HCT116 (cell line): Measurements from ENCODE around the gene SEMA6D. TPM values are rescaled to one million over a fixed set of nuclear protein-coding genes. Genes with fewer than 3 reads are reported as not detected.

Experiments used
- ATAC-seq: fragments of 200-7000 bp; cut with Tn5 transposase; 2 replicates; pipeline ENCODE4 v1.9.1; 2020; ENCODE audit warnings: mild to moderate bottlenecking, moderate library complexity
- BruUV-seq: library from RNA; stranded (reverse); fragments of 400-500 nt; replicated peaks from 2 replicates; lab custom pipeline; 2021; lab: Mats Ljungman, UMichigan
- CTCF ChIA-PET: fragments of 300-600 bp; sonication (Branson Sonifier 250); formaldehyde crosslinking; loops from one replicate; lab custom pipeline; 2021; ENCODE audit warnings: antibody characterized with exemption; lab: Charles Lee
- POLR2A ChIA-PET: fragments of 300-600, 350-600 bp; sonication (Branson Sonifier 250); formaldehyde crosslinking; loops from one replicate; lab custom pipeline; 2021; ENCODE audit warnings: antibody characterized with exemption; lab: Charles Lee
- RAD21 ChIA-PET, 2 experiments: fragments of 300-600 bp; sonication (Branson Sonifier 250); formaldehyde crosslinking; loops; one replicate each; lab custom pipeline; 2023; ENCODE audit warnings: low total read pairs in 2 of 2; ENCODE audit not compliant: uncharacterized antibody in 2 of 2, unreplicated experiment in 2 of 2, low non-redundant PET in 1 of 2; lab: Charles Lee
- DNase-seq: peaks from one replicate; pipeline ENCODE4 v3.0.0-alpha.2; 2010; ENCODE audit warnings: low read depth, low spot score
- H2AFZ ChIP-seq: fragments of 200-600 bp; shearing (Covaris generic), sonication (generic); 2 replicates; pipeline ENCODE4 v1.6.1; 2017; ENCODE audit warnings: low read depth, mixed run types, mixed read lengths, antibody characterized with exemption, low read length; ENCODE audit not compliant: poor library complexity, severe bottlenecking
- H3K27ac ChIP-seq: 2 replicates; pipeline ENCODE4 v1.5.1; 2012; ENCODE audit warnings: low read depth, low read length
- H3K27me3 ChIP-seq: fragments of 200-600 bp; sonication (generic); 2 replicates; pipeline ENCODE4 v1.6.1; 2016; ENCODE audit warnings: mixed run types, low read length, mixed read lengths; ENCODE audit not compliant: insufficient read depth
- H3K36me3 ChIP-seq, 2 experiments: fragments of 200-500 bp in 1 of 2; fragments of 200-600 bp in 1 of 2; sonication (Bioruptor generic) in 1 of 2; sonication (generic) in 1 of 2; 2 replicates each; pipeline versions ENCODE4 v1.5.1 to v1.6.1; 2014 to 2016; ENCODE audit warnings: low read length in 2 of 2, inconsistent platforms in 1 of 2, mixed read lengths in 1 of 2, mixed run types in 1 of 2; ENCODE audit not compliant: insufficient read depth in 2 of 2, control insufficient read depth in 1 of 2
- H3K4me1 ChIP-seq, 2 experiments: fragments of 200-600 bp in 1 of 2; sonication (generic) in 1 of 2; 2 replicates each; pipeline versions ENCODE4 v1.5.1 to v1.6.1; 2012 to 2017; ENCODE audit warnings: low read length in 2 of 2, inconsistent platforms in 1 of 2, mild to moderate bottlenecking in 1 of 2, mixed read lengths in 1 of 2, mixed run types in 1 of 2, moderate library complexity in 1 of 2; ENCODE audit not compliant: insufficient read depth in 2 of 2, control insufficient read depth in 1 of 2
- H3K4me2 ChIP-seq: fragments of 200-600 bp; sonication (generic); 2 replicates; pipeline ENCODE4 v1.6.1; 2017; ENCODE audit warnings: mixed run types, low read length, mixed read lengths
- H3K4me3 ChIP-seq, 2 experiments: fragments of 200-600 bp in 1 of 2; sonication (generic) in 1 of 2; replicated peaks in 1 of 2; 2 replicates each; pipeline ENCODE4 v1.5.1; 2011 to 2016; ENCODE audit warnings: low read length in 2 of 2, control low read depth in 1 of 2, low read depth in 1 of 2, mild to moderate bottlenecking in 1 of 2, mixed read lengths in 1 of 2, mixed run types in 1 of 2
- H3K79me2 ChIP-seq: fragments of 200-600 bp; sonication (generic); 2 replicates; pipeline ENCODE4 v1.6.1; 2017; ENCODE audit warnings: mild to moderate bottlenecking, mixed run types, low read length, moderate library complexity, mixed read lengths; ENCODE audit not compliant: insufficient read depth
- H3K9ac ChIP-seq: fragments of 200-600 bp; sonication (generic); 2 replicates; pipeline ENCODE4 v1.6.1; 2016; ENCODE audit warnings: low read length, mixed read lengths
- H3K9me2 ChIP-seq: fragments of 200-600 bp; sonication (generic), shearing (Covaris generic); 2 replicates; pipeline ENCODE4 v1.6.1; 2017; ENCODE audit warnings: mixed run types, mild to moderate bottlenecking, moderate library complexity; ENCODE audit not compliant: insufficient read depth
- H3K9me3 ChIP-seq, 2 experiments: fragments of 200-500 bp in 1 of 2; fragments of 200-600 bp in 1 of 2; sonication (Bioruptor generic) in 1 of 2; sonication (generic) in 1 of 2; 2 replicates each; pipeline ENCODE4 v1.6.1; 2014 to 2017; ENCODE audit warnings: low read length in 2 of 2, mixed read lengths in 2 of 2, inconsistent platforms in 1 of 2, low read depth in 1 of 2, mild to moderate bottlenecking in 1 of 2, mixed run types in 1 of 2, moderate library complexity in 1 of 2; ENCODE audit not compliant: control insufficient read depth in 1 of 2, insufficient read depth in 1 of 2
- H4K20me1 ChIP-seq: fragments of 200-600 bp; sonication (generic), shearing (Covaris generic); 2 replicates; pipeline ENCODE4 v1.6.1; 2017; ENCODE audit warnings: mixed run types, mild to moderate bottlenecking, moderate library complexity; ENCODE audit not compliant: insufficient read depth
- CBX3 ChIP-seq: IDR thresholded peaks from 2 replicates; pipeline ENCODE4 v1.6.1; 2012; ENCODE audit warnings: low read depth
- CEBPB ChIP-seq: IDR thresholded peaks from 2 replicates; pipeline ENCODE4 v1.6.1; 2012; ENCODE audit warnings: low read depth
- EZH2 ChIP-seq: fragments of 200-600 bp; sonication (generic); IDR thresholded peaks from 2 replicates; pipeline ENCODE4 v1.6.1; 2017; ENCODE audit warnings: antibody characterized with exemption, mixed run types
- EZH2phosphoT487 ChIP-seq: fragments of 200-600 bp; IDR thresholded peaks from 2 replicates; pipeline ENCODE4 v1.6.1; 2018; ENCODE audit warnings: antibody characterized with exemption, borderline replicate concordance
- FOSL1 ChIP-seq: IDR thresholded peaks from 2 replicates; pipeline ENCODE4 v1.6.1; 2012; ENCODE audit warnings: low read depth
- JUND ChIP-seq: IDR thresholded peaks from 2 replicates; pipeline ENCODE4 v1.6.1; 2012
- POLR2A ChIP-seq: IDR thresholded peaks from 2 replicates; pipeline ENCODE4 v1.7.0; 2011; ENCODE audit warnings: borderline replicate concordance; ENCODE audit not compliant: insufficient read depth, insufficient read length; ENCODE audit errors: extremely low read depth
- POLR2AphosphoS5 ChIP-seq: IDR thresholded peaks from 2 replicates; pipeline ENCODE4 v1.6.1; 2011; ENCODE audit warnings: mild to moderate bottlenecking, low read depth, low read length, moderate library complexity
- SIN3A ChIP-seq: IDR thresholded peaks from 2 replicates; pipeline ENCODE4 v1.6.1; 2012; ENCODE audit warnings: low read depth
- SP1 ChIP-seq: IDR thresholded peaks from 2 replicates; pipeline ENCODE4 v1.6.1; 2012; ENCODE audit warnings: low read depth
- ZFX ChIP-seq: fragments of 450-650 bp; IDR thresholded peaks from 2 replicates; pipeline ENCODE4 v1.6.1; 2017
- intact Hi-C: fragments of 100-400 bp; cut with micrococcal nuclease; formaldehyde crosslinking; loops from 2 replicates; pipeline ENCODE4 v1.10.0; 2022
- total RNA-seq: library from RNA; stranded (reverse); gene quantifications from one replicate; pipeline ENCODE4 v1.2.1, GENCODE V29; 2021; ENCODE audit not compliant: unreplicated experiment
- TF ChIP-seq, protein P1 (sequence below), 3 experiments: fragments of 200-600 bp in 1 of 3; sonication (generic) in 1 of 3; IDR thresholded peaks in 2 of 3; conservative IDR thresholded peaks in 1 of 3; 2 replicates each; pipeline ENCODE4 v1.5.1; 2012 to 2017; ENCODE audit warnings: low read depth in 2 of 3, low read length in 2 of 3, antibody characterized with exemption in 1 of 3, borderline replicate concordance in 1 of 3, control low read depth in 1 of 3, mild to moderate bottlenecking in 1 of 3, mixed read lengths in 1 of 3, mixed run types in 1 of 3, moderate library complexity in 1 of 3; ENCODE audit not compliant: insufficient read depth in 1 of 3
- TF ChIP-seq, protein P2 (sequence below): IDR thresholded peaks from 2 replicates; pipeline ENCODE4 v1.6.1; 2012

SEMA6D gene
- total RNA-seq, 1 experiment from 2014 or later: 0.02 TPM

DNA sequence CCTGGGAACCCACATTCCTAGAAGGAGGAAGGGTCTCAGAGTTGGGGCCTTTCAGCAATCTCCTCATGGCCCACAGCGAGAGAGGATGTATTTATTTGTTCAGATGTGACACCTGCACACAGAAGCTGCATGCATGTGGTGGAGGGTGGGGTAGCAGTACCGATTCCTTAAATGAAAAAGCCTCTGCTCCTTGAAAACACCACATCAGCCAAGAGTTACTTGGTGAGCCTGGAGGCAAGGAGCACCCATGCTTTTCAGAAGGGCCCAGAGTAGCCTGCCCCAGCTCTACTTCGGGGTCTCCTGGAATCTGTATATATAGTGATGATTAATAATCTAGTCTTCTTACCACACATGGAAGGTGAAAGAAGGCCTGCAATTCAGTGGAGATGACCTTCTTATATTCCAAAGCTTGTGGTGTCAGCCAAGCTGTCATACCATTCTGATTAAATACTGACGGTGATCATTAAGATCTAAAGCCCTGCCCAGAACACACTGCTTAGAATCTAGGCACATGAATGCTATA is 33.5 kb downstream of the SEMA6D start:
- no peak for TF ChIP-seq SP1
- TF ChIP-seq, protein P1, sequence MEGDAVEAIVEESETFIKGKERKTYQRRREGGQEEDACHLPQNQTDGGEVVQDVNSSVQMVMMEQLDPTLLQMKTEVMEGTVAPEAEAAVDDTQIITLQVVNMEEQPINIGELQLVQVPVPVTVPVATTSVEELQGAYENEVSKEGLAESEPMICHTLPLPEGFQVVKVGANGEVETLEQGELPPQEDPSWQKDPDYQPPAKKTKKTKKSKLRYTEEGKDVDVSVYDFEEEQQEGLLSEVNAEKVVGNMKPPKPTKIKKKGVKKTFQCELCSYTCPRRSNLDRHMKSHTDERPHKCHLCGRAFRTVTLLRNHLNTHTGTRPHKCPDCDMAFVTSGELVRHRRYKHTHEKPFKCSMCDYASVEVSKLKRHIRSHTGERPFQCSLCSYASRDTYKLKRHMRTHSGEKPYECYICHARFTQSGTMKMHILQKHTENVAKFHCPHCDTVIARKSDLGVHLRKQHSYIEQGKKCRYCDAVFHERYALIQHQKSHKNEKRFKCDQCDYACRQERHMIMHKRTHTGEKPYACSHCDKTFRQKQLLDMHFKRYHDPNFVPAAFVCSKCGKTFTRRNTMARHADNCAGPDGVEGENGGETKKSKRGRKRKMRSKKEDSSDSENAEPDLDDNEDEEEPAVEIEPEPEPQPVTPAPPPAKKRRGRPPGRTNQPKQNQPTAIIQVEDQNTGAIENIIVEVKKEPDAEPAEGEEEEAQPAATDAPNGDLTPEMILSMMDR (IDR thresholded peaks at IDR 0.05 in 2 of 3, conservative IDR thresholded peaks at IDR 0.05 in 1 of 3; ENCODE audit: borderline replicate concordance in 1 of 3, insufficient read depth in 1 of 3, low read depth in 2 of 3, low read length in 2 of 3): no peak
- TF ChIP-seq CEBPB: no peak
- no peak for TF ChIP-seq ZFX
- no peak for TF ChIP-seq EZH2
- no peak for TF ChIP-seq EZH2phosphoT487
- no peak for TF ChIP-seq POLR2A
- TF ChIP-seq FOSL1: no peak
- intact Hi-C loops: no loop called here
- H3K4me2 ChIP-seq: no peak overlapping the region
- no peak overlapping the region for H3K27ac ChIP-seq
- no peak overlapping the region for H3K4me3 ChIP-seq
- DNase-seq (no peak), ATAC-seq (no peak)
- RAD21 ChIA-PET: no interaction called here
- no peak overlapping the region for H2AFZ ChIP-seq
- peaks cover 15 to 40% of the 10 kb centered on the region in 2 experiments; a peak in 2 of 4 replicates for H3K9me3 ChIP-seq
- no peaks in the 10 kb centered on the region for H3K36me3 ChIP-seq
- no TSS peak for BruUV-seq
- H3K27me3 ChIP-seq: no peaks in the 10 kb centered on the region
- no peaks in the 10 kb centered on the region for H3K9me2 ChIP-seq
- no peaks in the 10 kb centered on the region for H3K4me1 ChIP-seq
- CTCF ChIA-PET: no interaction called here
- H3K79me2 ChIP-seq: no peaks in the 10 kb centered on the region
- no peaks in the 10 kb centered on the region for H4K20me1 ChIP-seq
- POLR2A ChIA-PET: no interaction called here
- H3K9ac ChIP-seq: no peak overlapping the region

DNA sequence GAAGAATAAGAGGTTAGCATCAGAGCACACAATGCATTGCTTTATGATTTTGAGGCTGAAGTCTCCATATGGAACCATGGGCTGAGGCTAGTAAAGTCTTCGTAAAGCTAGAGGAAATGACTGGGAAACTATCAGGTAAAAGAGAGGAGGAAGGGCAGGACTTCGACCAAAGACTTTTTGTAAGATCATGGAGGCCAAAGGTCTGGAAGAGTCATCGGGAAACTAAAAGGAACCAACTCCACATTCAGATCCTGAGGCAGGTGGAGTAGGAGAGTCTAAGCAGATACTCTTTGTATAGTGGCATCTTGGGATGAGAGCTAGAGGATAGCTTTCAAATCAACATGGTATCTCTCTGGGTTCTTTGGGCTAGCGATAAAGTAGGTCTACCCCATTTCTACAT is 36.3 kb downstream of the SEMA6D start:
- no peak for DNase-seq

More for the DNA sequence above, 36.3 kb downstream of the SEMA6D start:
- Histone ChIP-seq H3K4me1 (no peaks in the 10 kb centered on the region), H3K9ac (no peak overlapping the region), H3K27me3 (no peaks in the 10 kb centered on the region), H3K27ac (no peak overlapping the region), H3K4me3 (no peak overlapping the region), H3K9me2 (no peaks in the 10 kb centered on the region), H4K20me1 (no peaks in the 10 kb centered on the region), H3K36me3 (no peaks in the 10 kb centered on the region), H3K79me2 (no peaks in the 10 kb centered on the region), H3K4me2 (no peak overlapping the region), H2AFZ (no peak overlapping the region), H3K9me3 (peaks cover 15 to 34% of the 10 kb centered on the region in 2 experiments; a peak in 2 of 4 replicates)
- no peak for ATAC-seq
- BruUV-seq: no TSS peak
- TF ChIP-seq, protein P1 (IDR thresholded peaks at IDR 0.05 in 2 of 3, conservative IDR thresholded peaks at IDR 0.05 in 1 of 3; ENCODE audit: borderline replicate concordance in 1 of 3, insufficient read depth in 1 of 3, low read depth in 2 of 3, low read length in 2 of 3): no peak
- no peak for TF ChIP-seq POLR2AphosphoS5
- TF ChIP-seq SP1: no peak
- TF ChIP-seq CBX3: no peak
- TF ChIP-seq JUND: no peak
- no peak for TF ChIP-seq SIN3A
- TF ChIP-seq, protein P2, sequence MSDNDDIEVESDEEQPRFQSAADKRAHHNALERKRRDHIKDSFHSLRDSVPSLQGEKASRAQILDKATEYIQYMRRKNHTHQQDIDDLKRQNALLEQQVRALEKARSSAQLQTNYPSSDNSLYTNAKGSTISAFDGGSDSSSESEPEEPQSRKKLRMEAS: no peak
- POLR2A ChIA-PET: no interaction called here
- intact Hi-C loops: no loop called here
- CTCF ChIA-PET: no interaction called here
- RAD21 ChIA-PET: no interaction called here
